DMS153 (cell line): ENCODE data around the gene SLC35F4.

Experiments
- DNase-seq: peaks from one replicate; lab custom pipeline; 2025; lab: John Stamatoyannopoulos, UW

SLC35F4 gene

DNA sequence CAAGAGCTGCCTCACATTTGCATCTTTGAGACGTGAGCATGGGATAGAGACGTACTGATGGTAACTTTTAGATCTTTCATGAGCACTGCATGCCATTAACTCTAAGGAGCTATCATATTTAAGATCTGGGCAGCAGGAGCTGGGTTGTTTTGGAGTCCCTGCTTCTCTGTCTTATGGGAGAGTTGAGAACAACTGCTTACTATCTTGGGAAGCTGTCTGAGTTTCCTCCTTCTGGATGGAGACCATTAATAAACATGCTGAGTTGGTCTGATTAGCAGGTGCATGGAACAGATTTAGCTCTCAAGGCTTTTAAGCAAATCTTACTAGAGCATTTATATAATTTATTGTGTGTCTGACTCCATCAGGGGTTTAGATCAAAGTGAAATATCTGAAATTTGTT lies 252.9 kb downstream of the SLC35F4 start:
- no peak for DNase-seq

DNA sequence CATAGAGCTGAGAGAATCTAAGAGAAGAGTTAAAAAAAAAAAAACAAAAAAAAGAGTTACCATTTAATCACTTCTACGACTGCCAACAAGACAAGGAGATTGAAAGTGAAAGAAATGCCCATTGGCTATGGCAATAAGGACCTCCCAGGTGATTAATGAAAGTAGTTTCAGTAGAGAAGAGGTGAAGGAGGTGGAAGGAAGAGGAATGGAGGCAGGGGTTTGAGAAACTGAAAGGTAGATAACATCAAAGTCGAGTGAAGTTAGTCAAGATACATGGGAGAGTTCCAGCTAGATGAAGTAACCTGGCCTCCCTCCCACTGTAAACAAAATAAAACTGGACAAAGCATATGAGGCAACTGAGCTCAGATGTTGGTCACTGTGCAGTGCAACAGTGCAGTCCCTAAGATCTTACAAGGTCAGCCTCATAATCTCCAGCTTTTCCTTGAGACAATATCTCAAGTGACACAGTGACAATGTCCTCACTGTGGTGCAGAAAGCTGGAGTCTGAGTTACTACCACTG lies 254.3 kb downstream of the SLC35F4 start:
- DNase-seq: no peak

DNA sequence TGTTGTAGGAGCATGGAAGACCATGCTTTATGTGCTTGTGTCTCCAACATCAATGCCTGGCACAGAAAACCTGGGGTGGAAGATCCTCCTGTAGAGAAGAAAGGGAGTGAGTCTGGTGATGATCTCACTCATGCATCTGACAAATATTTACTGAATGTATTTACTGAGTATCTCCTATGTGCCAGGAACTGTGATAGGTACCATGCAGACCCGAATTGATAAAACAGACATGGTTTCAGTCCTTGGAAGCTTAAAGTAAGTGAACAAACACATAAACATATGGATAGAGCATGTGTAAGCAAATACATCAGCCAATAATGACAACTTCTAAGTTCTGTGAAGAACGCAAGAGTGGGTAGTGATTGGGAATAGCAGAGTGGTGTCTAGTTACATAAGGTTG lies 255.3 kb downstream of the SLC35F4 start:
- no peak for DNase-seq

DNA sequence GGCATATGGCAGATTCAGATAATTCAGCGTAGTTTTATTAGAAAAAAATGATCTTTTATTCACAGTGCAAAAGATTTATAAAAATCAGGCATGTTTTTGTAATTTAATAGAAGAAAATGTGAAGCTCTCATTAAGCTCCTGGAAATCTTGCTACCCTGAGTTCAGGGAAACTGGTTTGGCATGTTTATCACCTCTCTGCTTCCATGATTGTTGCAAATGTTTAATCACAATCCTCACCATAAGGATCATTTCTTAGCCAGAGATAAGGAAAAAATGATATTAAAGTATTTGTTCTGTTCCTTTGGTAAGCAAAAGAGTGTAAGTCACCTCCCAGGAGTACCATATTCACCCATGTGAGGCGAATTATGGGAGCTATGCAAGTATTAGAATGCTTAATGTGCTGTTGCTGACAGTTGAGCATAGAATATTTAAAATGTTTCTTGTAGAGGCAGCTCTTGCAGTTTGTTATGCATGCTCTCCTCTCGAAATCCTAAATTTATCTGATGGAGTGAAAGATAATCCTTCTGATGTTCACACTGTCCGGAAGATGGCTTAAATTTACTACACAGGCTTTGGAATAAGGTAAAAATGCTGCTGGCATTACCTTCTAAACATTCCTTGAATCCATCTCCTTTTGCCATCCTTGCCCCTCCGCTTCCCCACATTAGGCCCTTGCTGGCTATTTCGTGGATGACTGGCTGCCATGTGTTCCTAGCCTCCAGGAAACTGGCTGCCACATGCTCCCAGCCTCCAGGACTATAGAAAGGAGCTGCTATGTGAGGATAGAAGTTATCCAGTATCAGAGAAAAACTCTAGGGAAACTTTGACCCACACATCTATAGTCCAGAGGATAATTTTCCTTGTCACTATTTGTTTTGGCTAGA lies 256.5 kb downstream of the SLC35F4 start:
- DNase-seq: no peak

DNA sequence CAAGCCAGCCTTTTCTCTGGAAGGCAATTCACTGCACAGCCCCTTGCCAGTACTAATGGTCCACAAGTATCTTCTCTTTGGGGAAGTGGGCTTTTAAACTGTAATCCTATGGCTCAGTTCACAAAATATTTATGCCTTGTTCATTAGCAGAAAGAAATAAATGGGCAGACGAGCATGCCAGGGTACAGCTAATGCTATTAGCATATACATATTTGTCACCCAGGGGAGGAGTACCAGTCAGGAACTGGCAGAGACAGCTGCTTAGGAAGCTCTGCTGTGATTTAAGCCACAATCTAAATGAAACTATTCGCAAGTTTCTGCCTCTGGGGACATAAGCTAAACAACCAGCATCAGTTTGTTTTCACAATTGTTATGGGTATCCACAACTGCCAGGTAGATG lies 258.8 kb downstream of the SLC35F4 start:
- no peak for DNase-seq

DNA sequence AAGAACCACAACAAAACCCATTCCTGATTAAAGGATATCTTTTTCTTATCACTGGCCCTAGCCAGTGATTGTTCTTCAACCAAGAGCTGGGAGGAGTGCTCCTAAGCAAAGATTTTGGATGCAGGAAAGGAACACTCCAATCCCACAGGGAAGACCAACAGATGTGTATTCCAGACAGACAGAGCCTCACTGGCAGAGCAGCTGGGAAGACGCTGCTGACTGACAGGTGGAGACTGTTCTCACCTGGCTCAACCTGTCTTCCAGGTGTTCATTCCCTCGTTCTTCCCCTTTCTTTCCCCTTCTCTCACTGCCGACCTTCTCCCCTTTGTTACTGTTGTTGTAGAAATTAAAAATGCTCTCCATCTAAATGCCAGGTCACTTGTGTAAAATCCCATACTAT lies 282.5 kb downstream of the SLC35F4 start:
- no peak for DNase-seq

DNA sequence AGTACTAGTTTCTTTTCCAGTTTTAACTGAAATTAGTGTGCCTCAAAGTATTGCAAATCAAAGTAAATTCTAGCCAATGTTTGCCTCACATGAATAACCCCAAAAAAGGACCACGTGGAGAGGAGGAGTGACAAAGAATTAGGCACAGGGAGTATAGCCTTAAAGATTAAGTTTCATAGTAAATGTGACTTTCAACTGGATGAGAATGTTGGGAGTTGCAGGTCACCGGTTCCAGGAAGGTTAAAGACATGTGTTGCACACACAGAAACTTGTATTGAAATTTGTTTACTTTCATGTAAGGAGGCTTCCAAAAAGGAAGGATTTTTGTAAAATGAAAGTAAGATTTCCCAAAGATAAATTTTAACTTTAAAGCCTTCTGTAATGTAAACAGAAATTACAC lies 283.1 kb downstream of the SLC35F4 start:
- no peak for DNase-seq

DNA sequence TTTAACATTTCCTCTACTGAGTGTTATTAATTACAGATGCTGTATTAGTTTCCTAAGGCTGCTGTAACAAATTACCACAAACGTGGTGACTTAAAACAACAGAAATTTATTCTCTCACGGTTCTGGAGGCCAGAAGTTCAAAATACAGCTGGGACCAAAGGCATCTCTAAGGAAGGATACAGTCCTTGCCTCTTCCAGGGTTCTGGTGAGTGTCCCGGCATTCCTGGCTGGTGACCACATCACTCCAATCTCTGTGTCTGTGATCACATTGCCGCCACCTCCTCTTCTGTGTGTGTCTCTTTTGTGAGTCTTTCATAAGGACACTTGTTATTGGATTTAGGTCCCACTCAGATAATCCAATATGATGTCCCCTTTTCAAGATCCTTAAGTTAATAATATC lies 287.1 kb downstream of the SLC35F4 start:
- DNase-seq: no peak

DNA sequence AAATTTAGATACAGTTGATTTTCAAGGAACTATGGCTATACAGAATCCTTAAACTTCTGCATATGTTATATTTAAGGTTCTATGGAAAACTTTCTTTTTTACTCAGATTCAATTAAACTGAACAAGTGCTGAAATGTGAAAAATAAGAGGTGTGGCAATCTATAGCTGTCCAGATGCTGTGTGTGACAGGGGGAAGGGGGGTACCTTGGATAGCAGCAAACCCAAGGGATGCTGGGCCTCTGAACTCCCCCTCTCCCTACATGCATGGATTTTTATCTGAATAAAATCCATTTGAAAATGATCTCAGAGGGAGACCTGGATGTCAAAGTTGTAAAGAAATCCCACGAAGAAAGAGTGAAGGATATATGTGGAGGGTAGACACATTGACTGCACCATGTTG lies 289.4 kb downstream of the SLC35F4 start:
- DNase-seq: no peak

DNA sequence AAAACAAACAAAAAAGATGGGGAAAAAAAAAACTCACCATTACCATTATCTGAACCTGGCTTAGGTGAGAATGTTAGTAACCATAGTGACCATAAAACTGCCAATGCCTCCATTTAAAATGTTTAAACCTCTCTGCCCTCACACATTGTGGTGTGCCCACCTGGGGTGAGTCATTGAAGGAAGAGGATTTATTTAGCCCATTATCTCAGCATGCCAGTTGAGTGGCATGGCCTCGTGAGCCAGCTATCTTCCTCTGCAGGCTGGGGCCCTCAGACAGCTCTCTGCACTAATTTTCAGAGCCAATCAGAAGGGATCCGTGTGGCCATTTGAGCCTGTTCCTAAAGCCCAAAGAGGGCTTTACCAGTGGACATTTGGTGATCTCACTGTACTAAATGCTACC lies 290.4 kb downstream of the SLC35F4 start:
- no peak for DNase-seq

DNA sequence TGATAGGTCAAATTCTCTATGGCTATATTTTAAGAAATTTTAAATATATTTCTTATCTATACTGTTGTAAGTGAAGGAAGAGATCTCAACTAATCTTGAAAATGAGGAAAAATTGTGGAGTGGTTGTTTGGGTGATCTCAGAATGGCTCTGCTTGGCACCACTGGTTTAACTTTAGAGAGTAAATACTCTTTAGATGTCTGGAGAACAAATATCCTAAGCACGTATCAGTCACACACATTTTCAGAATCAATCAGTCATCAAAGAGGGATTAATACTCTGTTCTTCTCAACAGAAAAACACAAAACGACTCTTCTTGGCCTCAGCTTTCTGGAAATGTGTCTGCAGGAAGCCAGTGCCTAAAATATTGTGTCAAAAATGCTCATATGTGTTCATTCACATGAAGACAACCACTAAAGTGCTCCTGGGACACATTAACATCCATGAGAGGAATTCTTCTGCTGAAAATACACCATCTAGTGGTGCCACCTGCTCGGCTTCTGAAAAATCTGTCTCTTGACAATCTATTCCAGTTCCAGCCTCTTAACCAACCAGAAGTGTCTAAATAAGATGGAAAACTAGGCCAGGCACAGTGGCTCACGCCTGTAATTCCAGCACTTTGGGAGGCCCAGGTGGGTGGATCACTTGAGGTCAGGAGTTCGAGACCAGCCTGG lies 291.1 kb downstream of the SLC35F4 start:
- no peak for DNase-seq

DNA sequence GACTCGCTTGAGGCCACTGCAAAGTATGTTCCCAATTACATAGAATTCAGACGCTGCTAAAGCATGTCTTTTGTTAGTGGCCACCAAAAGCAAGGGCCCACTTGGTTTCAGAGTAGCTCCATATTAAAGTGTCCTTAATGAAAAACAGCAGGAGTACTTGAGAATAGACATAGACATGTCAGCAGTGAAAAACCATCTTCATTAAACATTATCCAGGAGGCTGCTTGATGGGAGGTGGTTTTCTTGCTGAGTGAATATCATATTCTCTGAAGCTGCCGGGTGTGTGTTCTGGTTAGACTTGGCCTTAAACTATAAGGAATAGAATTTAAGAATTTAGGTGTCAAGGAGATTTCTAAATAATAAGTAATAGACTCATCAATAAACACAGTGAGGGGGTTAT lies 292.7 kb downstream of the SLC35F4 start:
- DNase-seq: no peak

DNA sequence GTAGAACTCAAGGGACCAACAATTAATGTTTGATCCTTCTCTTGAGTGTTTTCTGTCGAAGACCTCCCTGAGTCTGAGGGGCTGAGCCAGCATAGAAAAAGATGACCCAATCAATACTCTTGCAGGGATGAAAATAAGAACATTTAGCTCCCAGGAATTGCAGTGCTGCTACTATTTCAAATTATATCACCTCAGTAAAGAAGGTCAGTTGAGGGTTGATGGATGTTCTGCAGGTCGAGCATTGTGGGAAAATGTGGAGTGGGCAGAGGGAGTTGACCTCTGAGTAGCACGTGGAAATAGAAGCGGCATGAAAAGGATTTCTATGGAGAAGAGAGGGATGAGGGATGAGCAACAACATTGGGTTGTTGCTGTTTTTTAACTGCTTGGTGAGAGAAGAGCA lies 297.3 kb downstream of the SLC35F4 start:
- no peak for DNase-seq

DNA sequence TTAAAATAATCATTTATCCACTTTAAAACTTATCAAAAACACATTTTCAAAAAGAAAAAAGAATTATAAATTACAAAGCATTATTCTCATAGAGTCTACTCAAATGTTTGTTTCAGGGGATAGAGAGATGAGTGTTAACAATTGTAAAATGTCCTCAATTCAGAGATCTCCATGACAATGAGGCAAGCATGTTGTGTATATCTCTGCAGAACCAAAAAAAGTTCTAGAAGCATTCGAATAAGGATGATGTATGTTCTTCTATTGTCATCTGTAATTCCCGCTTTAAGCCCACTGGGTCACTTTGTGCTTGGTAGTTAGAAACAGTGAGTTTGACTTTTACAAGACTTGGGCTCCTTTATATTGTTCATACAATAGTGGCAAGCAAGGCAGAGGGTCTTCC lies 298.7 kb downstream of the SLC35F4 start:
- no peak for DNase-seq

DNA sequence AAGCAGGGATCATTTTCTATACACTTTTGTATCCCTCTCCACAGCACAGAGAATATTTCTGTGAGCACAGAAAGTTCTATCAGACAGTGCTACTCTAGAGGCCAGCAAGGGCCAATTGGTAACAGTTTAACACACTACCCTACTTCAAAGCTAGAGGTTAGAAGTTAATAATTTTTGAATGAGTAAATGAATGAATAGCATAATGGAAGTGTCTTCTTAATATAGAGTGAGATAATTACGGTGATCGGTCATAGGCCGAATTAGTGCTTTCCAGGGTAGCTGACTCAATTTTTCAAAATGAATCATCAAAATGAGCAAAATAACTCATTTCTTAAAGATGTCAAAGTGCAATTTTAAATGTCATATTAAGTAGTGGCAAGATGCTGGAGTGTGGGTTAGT lies 305.2 kb downstream of the SLC35F4 start:
- DNase-seq: no peak

DNA sequence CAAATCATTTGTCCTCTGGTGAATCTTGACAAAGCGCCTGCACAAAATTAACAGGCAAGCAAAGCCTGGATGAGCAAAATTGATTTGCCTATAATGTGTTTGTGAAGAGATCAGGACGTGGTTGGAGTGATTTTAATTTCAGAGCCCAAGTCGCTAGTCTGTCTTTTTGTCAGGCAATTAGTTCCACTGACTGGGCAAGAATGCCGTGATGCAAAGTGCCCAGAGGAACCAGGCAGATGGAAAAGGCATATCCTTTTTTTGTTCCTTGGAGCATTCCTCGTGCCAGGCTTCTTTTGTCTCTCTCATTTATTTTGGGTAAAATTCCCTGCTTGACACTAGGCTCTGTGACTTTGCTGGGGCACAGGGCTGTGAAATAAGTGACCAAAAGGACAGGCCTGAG lies 306.3 kb downstream of the SLC35F4 start:
- DNase-seq: no peak

DNA sequence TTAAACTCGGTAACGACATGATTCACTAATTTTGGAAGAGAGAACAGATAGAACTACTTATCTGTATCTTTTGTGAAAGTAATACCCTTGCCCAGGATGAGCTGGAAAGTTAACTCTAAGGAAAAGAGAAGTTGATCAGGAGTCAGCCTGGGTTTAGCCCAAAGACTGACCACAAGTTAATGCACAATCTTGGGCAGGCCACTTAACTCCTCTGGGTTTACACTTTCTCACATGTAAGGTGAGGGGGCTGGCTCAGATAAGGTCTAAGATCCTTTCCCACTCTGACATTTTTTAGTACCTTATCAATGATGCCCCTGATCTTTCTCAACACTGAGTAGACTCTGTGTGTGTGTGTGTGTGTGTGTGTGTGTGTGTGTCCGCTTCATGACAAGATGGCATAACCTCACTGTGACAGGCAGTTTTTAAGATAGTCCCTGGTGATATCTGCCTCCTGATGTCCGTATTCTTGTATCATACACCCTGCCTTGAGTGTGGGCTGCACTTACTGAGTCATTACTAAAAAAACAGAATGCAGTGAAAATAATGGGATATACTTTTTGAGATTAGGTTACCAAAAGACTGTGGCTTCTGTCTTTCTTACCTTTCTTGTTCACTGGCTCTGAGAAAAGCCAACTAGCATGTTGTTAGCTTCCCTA lies 316.0 kb downstream of the SLC35F4 start:
- no peak for DNase-seq

DNA sequence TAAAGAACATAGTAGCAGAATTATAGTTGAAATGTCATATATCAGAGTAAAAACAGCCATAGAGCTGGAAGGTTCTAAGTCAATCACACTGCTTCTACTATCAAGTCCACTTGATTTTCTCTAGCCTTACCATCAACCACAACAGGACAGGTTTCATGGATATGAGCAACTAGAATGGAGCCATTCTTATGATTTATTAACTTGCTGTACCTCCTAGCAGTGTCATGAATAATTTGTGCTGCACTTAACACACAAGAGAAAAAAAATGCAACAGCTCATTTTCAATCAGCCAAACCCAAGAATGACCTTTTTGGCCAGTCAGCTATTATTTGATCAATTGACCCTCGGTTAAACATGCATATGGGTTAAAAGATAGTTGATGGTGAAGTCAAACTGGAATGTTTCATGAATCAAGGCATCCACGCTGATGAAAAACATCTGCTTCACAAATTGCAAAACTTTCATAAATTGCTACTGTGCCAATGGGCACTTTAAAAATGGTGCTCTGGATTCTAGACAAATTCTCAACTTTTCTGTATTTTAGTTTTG lies 316.8 kb downstream of the SLC35F4 start:
- no peak for DNase-seq

DNA sequence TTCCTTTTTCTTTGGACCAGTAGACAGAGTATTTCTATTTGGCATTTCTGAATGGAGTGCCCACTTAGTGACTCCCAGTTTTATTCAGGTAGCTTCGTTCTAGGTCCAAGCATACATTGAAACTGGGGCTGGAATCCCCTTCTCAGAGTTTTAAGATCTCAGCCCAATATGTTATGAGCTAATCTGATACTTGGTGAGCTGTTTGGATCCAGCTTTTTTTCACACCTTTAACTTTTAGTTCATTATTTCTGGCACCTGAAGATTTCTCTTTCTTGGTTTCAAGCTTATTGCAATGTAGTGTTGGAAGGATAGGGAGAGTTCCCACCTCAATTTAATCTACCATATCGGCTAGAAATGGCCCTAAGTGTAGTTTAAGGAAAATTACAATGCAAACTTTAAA lies 318.8 kb downstream of the SLC35F4 start:
- no peak for DNase-seq

DNA sequence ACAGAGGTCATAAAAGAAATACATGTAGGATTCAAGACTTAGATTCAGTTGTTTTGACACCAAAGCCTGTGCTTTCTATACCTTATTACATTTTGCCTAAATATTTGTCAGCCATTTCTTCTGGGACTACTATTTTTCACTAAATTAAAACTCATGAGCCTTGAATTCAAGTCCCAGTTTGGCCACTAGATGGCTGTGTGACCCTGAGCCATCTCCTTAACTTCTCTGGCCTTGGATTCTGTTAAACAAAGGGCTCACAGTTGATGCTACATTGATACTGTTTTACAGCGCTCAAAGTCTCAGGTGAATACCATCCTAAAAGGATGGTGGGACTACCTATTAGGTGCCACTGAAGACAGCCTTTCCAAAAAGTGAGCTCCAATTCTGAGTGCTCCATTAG lies 332.7 kb downstream of the SLC35F4 start:
- no peak for DNase-seq

DNA sequence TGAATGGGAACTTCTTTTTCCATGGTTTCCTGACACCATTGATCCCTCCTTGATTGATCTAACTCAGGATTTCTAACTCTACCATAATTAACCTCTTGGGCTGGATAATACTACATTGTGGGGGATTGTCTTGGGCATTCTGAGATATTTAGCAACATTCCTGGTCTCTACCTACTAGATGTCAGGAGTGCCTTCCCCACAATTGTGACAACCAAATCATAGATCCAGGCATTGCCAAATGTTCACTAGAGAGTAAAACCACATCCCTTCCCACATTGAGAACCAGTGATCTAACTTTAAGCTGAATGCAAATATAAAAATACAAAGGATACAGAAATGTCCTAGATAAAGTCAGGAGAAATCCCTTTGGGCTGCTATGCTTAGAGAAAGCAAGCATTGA lies 335.3 kb downstream of the SLC35F4 start:
- DNase-seq: no peak

DNA sequence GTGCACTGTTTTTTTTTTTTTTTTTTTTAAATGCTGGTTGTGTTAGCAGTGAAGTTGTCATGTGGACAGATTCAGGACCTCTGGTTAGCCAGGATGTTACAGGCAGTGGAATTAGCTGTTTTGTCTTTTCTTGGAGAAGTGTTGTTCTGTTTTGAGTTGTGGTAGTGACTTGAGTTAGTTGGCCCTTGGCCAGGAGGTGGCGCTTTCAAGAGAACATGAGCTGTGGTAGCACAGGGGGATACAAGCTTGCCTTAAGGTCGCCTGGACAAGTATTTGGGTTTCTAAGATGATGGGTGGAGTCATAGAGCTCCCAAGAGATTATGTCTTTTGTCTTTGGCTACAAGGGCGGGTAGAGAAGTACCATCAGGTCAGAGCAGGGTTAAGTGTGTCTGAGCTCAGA lies 338.9 kb downstream of the SLC35F4 start:
- no peak for DNase-seq

DNA sequence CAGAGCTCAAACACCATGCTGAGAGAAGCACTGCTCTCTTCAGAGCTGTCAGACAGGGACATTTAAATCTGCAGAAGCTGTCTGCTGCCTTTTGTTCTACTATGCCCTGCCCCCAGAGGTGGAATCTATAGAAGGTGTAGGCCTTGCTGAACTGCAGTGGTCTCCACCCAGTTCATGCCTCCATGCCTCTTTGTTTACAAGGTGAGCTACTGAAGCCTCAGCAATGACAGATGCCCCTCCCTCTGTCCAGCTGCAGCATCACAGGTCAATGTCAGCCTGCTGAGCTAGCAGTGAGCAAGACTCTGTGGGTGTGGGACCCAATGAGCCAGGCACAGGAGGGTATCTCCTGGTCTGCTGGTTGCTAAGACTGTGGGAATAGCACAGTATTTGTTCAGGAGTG lies 346.8 kb downstream of the SLC35F4 start:
- DNase-seq: no peak
